Right kidney (tissue), 1 donor: Measurements from ENCODE around the gene KCTD19.
A peak's percentile ranks its signal among the peaks of the same experiment; 100 is the strongest.

Experiments
- DNase-seq: peaks from one replicate; pipeline ENCODE4 v3.0.0-alpha.2; 2016

Gene KCTD19

GRCh38 chr16:67283039-67283825 is 43.3 kb downstream of the KCTD19 start:
- no peak for DNase-seq

GRCh38 chr16:67282447-67282805 is 44.1 kb downstream of the KCTD19 start:
- DNase-seq: no peak

GRCh38 chr16:67281536-67282446 is 44.8 kb downstream of the KCTD19 start:
- no peak for DNase-seq

- DNase-seq: no peak
Measured at GRCh38 chr16:67280090-67281015, 46.2 kb downstream of the KCTD19 start.

GRCh38 chr16:67279296-67280089 is 47.0 kb downstream of the KCTD19 start, which contains the start of gene PLEKHG4:
Gene PLEKHG4 (plus strand): TSS chr16:67279532. CDS start chr16:67280045, 513 bp downstream.
- peak; percentile 68 for DNase-seq

- peak; percentile 37 for DNase-seq
Measured at GRCh38 chr16:67278773-67279295, 47.7 kb downstream of the KCTD19 start.

GRCh38 chr16:67277999-67278772 is 48.4 kb downstream of the KCTD19 start:
- no peak for DNase-seq

GRCh38 chr16:67277294-67277998 is 49.1 kb downstream of the KCTD19 start:
- no peak for DNase-seq

- no peak for DNase-seq
Measured at GRCh38 chr16:67275321-67275720, 51.2 kb downstream of the KCTD19 start.

GRCh38 chr16:67271446-67271845 is 55.1 kb downstream of the KCTD19 start:
- DNase-seq: no peak

GRCh38 chr16:67270931-67271338 is 55.6 kb downstream of the KCTD19 start:
- DNase-seq: no peak

- DNase-seq: no peak
Measured at GRCh38 chr16:67269766-67270165, 56.8 kb downstream of the KCTD19 start.

- DNase-seq: no peak
Measured at GRCh38 chr16:67268136-67268579, 58.4 kb downstream of the KCTD19 start.

GRCh38 chr16:67265834-67266233 is 60.7 kb downstream of the KCTD19 start:
- DNase-seq: no peak

- no peak for DNase-seq
Measured at GRCh38 chr16:67264866-67265265, 61.7 kb downstream of the KCTD19 start.

- DNase-seq: no peak
Measured at GRCh38 chr16:67264277-67264676, 62.3 kb downstream of the KCTD19 start.

- no peak for DNase-seq
Measured at GRCh38 chr16:67263201-67263600, 63.3 kb downstream of the KCTD19 start.

- DNase-seq: no peak
Measured at GRCh38 chr16:67260426-67261063, 66.0 kb downstream of the KCTD19 start.

GRCh38 chr16:67259705-67260104 is 66.8 kb downstream of the KCTD19 start:
- DNase-seq: no peak
